SK-N-SH (cell line): Measurements from ENCODE around the gene ITIH1.

ENCODE experiments used
- CHD2 ChIP-seq: fragments of 150-350 bp; IDR thresholded peaks from 2 replicates; pipeline ENCODE4 v1.6.1; 2018; ENCODE audit warnings: low read length; ENCODE audit not compliant: partially characterized antibody
- CTCF ChIP-seq: fragments of 200-600 bp; sonication (generic); IDR thresholded peaks from 2 replicates; pipeline ENCODE4 v1.6.1; 2017; ENCODE audit warnings: antibody characterized with exemption, mild to moderate bottlenecking, moderate library complexity
- ELF1 ChIP-seq: IDR thresholded peaks from 2 replicates; pipeline ENCODE4 v1.4.0; 2012
- FOXJ3 ChIP-seq: sonication (generic); formaldehyde crosslinking; IDR thresholded peaks from 2 replicates; pipeline ENCODE4 v1.5.1; 2020; ENCODE audit warnings: mild to moderate bottlenecking, missing genetic modification reagents
- GABPA ChIP-seq: IDR thresholded peaks from 2 replicates; pipeline ENCODE4 v1.4.0; 2012; ENCODE audit warnings: low read depth, mild to moderate bottlenecking
- MAX ChIP-seq: IDR thresholded peaks from 2 replicates; pipeline ENCODE4 v1.4.0; 2012; ENCODE audit warnings: low read depth
- RAD21 ChIP-seq: IDR thresholded peaks from 2 replicates; pipeline ENCODE4 v1.6.1; 2012; ENCODE audit warnings: mild to moderate bottlenecking, low read length
- REST ChIP-seq: IDR thresholded peaks from 2 replicates; pipeline ENCODE4 v1.6.1; 2012; ENCODE audit warnings: mild to moderate bottlenecking, low read depth, low read length, moderate library complexity
- RXRA ChIP-seq: IDR thresholded peaks from 2 replicates; pipeline ENCODE4 v1.4.0; 2012; ENCODE audit warnings: low read depth, mild to moderate bottlenecking, borderline replicate concordance
- YY1 ChIP-seq: IDR thresholded peaks from 2 replicates; pipeline ENCODE4 v1.4.0; 2012; ENCODE audit warnings: low read depth, mild to moderate bottlenecking

GRCh38 chr3:52771334-52771681 is 6.1 kb upstream of the ITIH1 start:
- no peak for TF ChIP-seq CTCF
- no peak for TF ChIP-seq MAX
- TF ChIP-seq RAD21 = no peak
- TF ChIP-seq GABPA = no peak
- no peak for TF ChIP-seq RXRA
- TF ChIP-seq CHD2 = no peak
- no peak for TF ChIP-seq FOXJ3
- no peak for TF ChIP-seq YY1
- TF ChIP-seq REST = no peak
- no peak for TF ChIP-seq ELF1
